Upper lobe of left lung (tissue), 4 donors: ENCODE measurements around the gene CALM3.

Experiments
- CTCF ChIP-seq, 6 experiments: fragments of 450-650 bp in 4 of 6; fragments of 200-600 bp in 2 of 6; sonication (generic) in 2 of 6; IDR thresholded peaks; one replicate each; pipeline ENCODE4 v1.5.1; 2016 to 2019; ENCODE audit warnings: antibody characterized with exemption in 6 of 6
- EP300 ChIP-seq, 4 donors: sonication (generic); formaldehyde crosslinking; IDR thresholded peaks; one replicate each; pipeline ENCODE4 v1.5.1; 2017; ENCODE audit warnings: antibody characterized with exemption in 4 of 4, control low read depth in 2 of 4
- POLR2A ChIP-seq, 4 donors: fragments of 450-650 bp; IDR thresholded peaks; one replicate each; pipeline ENCODE4 v1.5.1; 2016 to 2017; ENCODE audit warnings: antibody characterized with exemption in 4 of 4, mild to moderate bottlenecking in 2 of 4
- POLR2AphosphoS5 ChIP-seq, 2 donors: sonication (generic); formaldehyde crosslinking; IDR thresholded peaks; one replicate each; pipeline ENCODE4 v1.5.1; 2017; ENCODE audit warnings: antibody characterized with exemption in 2 of 2

GRCh38 chr19:46603752-46604231 lies 2.7 kb downstream of the CALM3 start:
- TF ChIP-seq CTCF (IDR thresholded peaks at IDR 0.05) (no peak), POLR2A (IDR thresholded peaks at IDR 0.05) (no peak), POLR2AphosphoS5 (IDR thresholded peaks at IDR 0.05) (no peak), EP300 (IDR thresholded peaks at IDR 0.05) (no peak)
